Measurements from ENCODE around the gene KIF18A. TPM values are rescaled to one million over a fixed set of nuclear protein-coding genes. Genes with fewer than 3 reads are reported as not detected.
"Not testable (repeated sequence)": the region's sequence is repeated elsewhere in the genome, so short reads cannot be mapped to it uniquely, and the experiment has no call there.

The KIF18A gene
- total RNA-seq, 4 donors from 2014 or later = 0.23 to 0.52 (median 0.33) TPM; not detected in 1

DNA sequence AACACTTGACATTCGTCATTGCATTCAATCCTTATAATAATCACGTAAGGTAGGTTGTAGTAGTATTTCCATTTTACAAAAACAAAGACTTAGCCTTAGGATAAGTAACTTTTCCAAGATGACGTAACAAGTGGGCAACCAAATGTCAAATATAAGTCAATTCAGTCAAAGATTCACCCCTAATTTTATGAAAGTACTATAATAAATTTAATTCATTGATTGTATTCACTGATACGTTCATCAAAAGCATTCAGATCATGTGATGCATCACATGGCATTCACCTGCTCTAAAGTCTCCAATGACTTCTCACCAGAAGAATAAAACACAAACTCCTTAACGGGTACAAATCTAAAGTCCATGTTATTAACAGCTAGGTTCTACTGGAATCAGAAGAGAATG, 2.1 kb downstream of the KIF18A start:
- no peaks in the 10 kb centered on the region for H3K9me3 ChIP-seq
- intact Hi-C loops (cut with DNase I) = loop anchor here (5.0 kb wide), 1 partner anchor 599 kb away; the partner anchor contains the start of gene LIN7C
- H3K36me3 ChIP-seq = no peaks in the 10 kb centered on the region
- H3K4me1 ChIP-seq = peaks cover 25 to 34% (median 28%) of the 10 kb centered on the region in 4 donors
- no peaks in the 10 kb centered on the region for H3K27me3 ChIP-seq
- DNase-seq (ENCODE audit: extremely low spot score) = no peak
- H3K27ac ChIP-seq (replicated peaks in 1 of 4) = no peak overlapping the region
- H3K4me3 ChIP-seq = no peak overlapping the region
- 85% methylated on average over 5 of the region's 5 CpGs for WGBS
- TF ChIP-seq EP300 (IDR thresholded peaks at IDR 0.05) (no peak), POLR2A (IDR thresholded peaks at IDR 0.05; ENCODE audit: low read depth) (no peak), POLR2AphosphoS5 (IDR thresholded peaks at IDR 0.05) (no peak), CTCF (IDR thresholded peaks at IDR 0.05) (no peak)

DNA sequence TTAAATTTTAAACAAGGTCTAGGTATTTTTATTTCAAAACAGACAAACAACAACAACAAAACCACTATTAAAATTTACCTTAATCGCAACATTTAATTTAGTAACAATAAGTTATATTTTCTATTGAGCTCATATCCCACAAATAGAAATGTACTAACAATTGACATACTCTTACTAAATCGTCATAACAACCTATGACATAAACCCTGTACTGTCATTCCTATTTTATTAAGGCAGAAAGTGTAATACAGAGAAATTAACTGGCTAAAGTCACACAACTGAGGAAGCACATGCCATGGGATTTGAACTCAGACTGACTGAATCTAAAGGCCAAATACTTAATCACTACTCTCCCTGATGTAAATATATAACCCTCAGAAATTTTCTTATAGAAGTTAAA, 3.0 kb downstream of the KIF18A start:
- Histone ChIP-seq H3K4me3 (no peak overlapping the region), H3K9me3 (no peaks in the 10 kb centered on the region), H3K36me3 (no peaks in the 10 kb centered on the region), H3K27ac (replicated peaks in 1 of 4) (no peak overlapping the region), H3K4me1 (peaks cover 22 to 30% (median 24%) of the 10 kb centered on the region in 4 donors), H3K27me3 (no peaks in the 10 kb centered on the region)
- intact Hi-C loops (cut with DNase I) = loop anchor here (5.0 kb wide), 1 partner anchor 598 kb away; the partner anchor contains the start of gene LIN7C
- TF ChIP-seq POLR2AphosphoS5 (IDR thresholded peaks at IDR 0.05) (no peak), CTCF (IDR thresholded peaks at IDR 0.05) (no peak), EP300 (IDR thresholded peaks at IDR 0.05) (no peak), POLR2A (IDR thresholded peaks at IDR 0.05; ENCODE audit: low read depth) (no peak)
- no peak for DNase-seq (ENCODE audit: extremely low spot score)
- 90% methylated on average over 2 of the region's 2 CpGs for WGBS

GRCh38 chr11:28104425-28104824, 3.5 kb downstream of the KIF18A start:
- Histone ChIP-seq H3K27ac (replicated peaks in 1 of 4) (no peak overlapping the region), H3K4me3 (no peak overlapping the region), H3K4me1 (peaks cover 17 to 24% (median 19%) of the 10 kb centered on the region in 4 donors), H3K27me3 (no peaks in the 10 kb centered on the region), H3K36me3 (no peaks in the 10 kb centered on the region), H3K9me3 (no peaks in the 10 kb centered on the region)
- 93% methylated on average over 1 of the region's 1 CpG for WGBS
- DNase-seq (ENCODE audit: extremely low spot score) = no peak
- intact Hi-C loops (cut with DNase I) = no loop called here
- TF ChIP-seq EP300 (IDR thresholded peaks at IDR 0.05) (no peak), CTCF (IDR thresholded peaks at IDR 0.05) (no peak), POLR2AphosphoS5 (IDR thresholded peaks at IDR 0.05) (no peak), POLR2A (IDR thresholded peaks at IDR 0.05; ENCODE audit: low read depth) (no peak)

GRCh38 chr11:28102300-28102699, 5.7 kb downstream of the KIF18A start:
- H3K4me1 ChIP-seq; H3K27ac ChIP-seq (replicated peaks in 1 of 4); DNase-seq (ENCODE audit: extremely low spot score); intact Hi-C loops (cut with DNase I); H3K27me3 ChIP-seq; H3K36me3 ChIP-seq; H3K4me3 ChIP-seq; H3K9me3 ChIP-seq: not testable (repeated sequence)
- WGBS = 94% methylated on average over 4 of the region's 4 CpGs

DNA sequence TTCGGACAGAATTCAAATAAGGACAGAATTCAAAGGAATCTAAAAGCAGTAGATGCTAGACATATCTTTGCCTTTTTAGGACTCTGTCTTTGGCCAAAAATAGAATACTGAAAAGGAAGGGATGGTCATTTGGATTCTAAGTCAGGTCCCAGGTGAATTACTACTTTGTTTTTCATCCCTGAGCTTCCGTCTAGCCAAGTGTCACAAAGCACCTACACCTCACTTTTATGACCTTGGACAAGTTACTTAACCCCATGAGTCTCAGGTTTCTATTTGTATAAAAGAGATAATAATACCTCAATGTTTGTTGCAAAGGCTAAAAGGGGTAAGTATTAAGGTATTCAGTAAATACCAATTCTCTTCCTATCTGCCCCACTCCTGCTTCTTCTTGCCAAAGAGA, 7.3 kb downstream of the KIF18A start:
- intact Hi-C loops (cut with DNase I) = no loop called here
- Histone ChIP-seq H3K9me3 (no peaks in the 10 kb centered on the region), H3K4me1 (no peaks in the 10 kb centered on the region), H3K4me3 (no peak overlapping the region), H3K27me3 (no peaks in the 10 kb centered on the region), H3K27ac (replicated peaks in 1 of 4) (no peak overlapping the region), H3K36me3 (no peaks in the 10 kb centered on the region)
- TF ChIP-seq EP300 (IDR thresholded peaks at IDR 0.05) (no peak), POLR2A (IDR thresholded peaks at IDR 0.05; ENCODE audit: low read depth) (no peak), POLR2AphosphoS5 (IDR thresholded peaks at IDR 0.05) (no peak), CTCF (IDR thresholded peaks at IDR 0.05) (no peak)
- WGBS = 88% methylated on average over 2 of the region's 2 CpGs
- no peak for DNase-seq (ENCODE audit: extremely low spot score)
